ENCODE data around the gene PAN2. TPM values are rescaled to one million over a fixed set of nuclear protein-coding genes. Genes with fewer than 3 reads are reported as not detected.
A peak's percentile ranks its signal among the peaks of the same experiment; 100 is the strongest.

PAN2 gene
- total RNA-seq, 1 donor, result 10.5 TPM

GRCh38 chr12:56362130-56363059, 28.6 kb upstream of the PAN2 start, which contains the start of gene APOF:
APOF (minus strand) TSS chr12:56362857; CDS start chr12:56362745, 112 bp downstream.
- Histone ChIP-seq H3K4me3 (ENCODE audit: insufficient read depth, low read length) (no peak within 1 kb of the TSS), H3K9me3 (ENCODE audit: low read depth, low read length) (no peaks in the 10 kb centered on the region), H3K4me2 (ENCODE audit: insufficient read depth, low read length) (no peak within 1 kb of the TSS), H3K36me3 (ENCODE audit: insufficient read depth, low read length) (no peaks in the 10 kb centered on the region), H3K27me3 (ENCODE audit: insufficient read depth, low read length) (no peaks in the 10 kb centered on the region), H3K79me2 (ENCODE audit: insufficient read depth, low read length) (peaks cover 21% of the 10 kb centered on the region), H3K27ac (ENCODE audit: low read depth, low read length) (no peak within 1 kb of the TSS), H3K4me1 (ENCODE audit: insufficient read depth, low read length) (peaks cover 16% of the 10 kb centered on the region), H2AFZ (ENCODE audit: low read length) (no peak within 1 kb of the TSS), H4K20me1 (ENCODE audit: insufficient read depth, low read length) (peaks cover 9% of the 10 kb centered on the region)
- TF ChIP-seq, protein P1, sequence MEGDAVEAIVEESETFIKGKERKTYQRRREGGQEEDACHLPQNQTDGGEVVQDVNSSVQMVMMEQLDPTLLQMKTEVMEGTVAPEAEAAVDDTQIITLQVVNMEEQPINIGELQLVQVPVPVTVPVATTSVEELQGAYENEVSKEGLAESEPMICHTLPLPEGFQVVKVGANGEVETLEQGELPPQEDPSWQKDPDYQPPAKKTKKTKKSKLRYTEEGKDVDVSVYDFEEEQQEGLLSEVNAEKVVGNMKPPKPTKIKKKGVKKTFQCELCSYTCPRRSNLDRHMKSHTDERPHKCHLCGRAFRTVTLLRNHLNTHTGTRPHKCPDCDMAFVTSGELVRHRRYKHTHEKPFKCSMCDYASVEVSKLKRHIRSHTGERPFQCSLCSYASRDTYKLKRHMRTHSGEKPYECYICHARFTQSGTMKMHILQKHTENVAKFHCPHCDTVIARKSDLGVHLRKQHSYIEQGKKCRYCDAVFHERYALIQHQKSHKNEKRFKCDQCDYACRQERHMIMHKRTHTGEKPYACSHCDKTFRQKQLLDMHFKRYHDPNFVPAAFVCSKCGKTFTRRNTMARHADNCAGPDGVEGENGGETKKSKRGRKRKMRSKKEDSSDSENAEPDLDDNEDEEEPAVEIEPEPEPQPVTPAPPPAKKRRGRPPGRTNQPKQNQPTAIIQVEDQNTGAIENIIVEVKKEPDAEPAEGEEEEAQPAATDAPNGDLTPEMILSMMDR (IDR thresholded peaks at IDR 0.05; ENCODE audit: extremely low read depth, low read depth, low read length), result no peak
- DNase-seq (ENCODE audit: insufficient read length, low spot score, missing footprints), result no peak

DNA sequence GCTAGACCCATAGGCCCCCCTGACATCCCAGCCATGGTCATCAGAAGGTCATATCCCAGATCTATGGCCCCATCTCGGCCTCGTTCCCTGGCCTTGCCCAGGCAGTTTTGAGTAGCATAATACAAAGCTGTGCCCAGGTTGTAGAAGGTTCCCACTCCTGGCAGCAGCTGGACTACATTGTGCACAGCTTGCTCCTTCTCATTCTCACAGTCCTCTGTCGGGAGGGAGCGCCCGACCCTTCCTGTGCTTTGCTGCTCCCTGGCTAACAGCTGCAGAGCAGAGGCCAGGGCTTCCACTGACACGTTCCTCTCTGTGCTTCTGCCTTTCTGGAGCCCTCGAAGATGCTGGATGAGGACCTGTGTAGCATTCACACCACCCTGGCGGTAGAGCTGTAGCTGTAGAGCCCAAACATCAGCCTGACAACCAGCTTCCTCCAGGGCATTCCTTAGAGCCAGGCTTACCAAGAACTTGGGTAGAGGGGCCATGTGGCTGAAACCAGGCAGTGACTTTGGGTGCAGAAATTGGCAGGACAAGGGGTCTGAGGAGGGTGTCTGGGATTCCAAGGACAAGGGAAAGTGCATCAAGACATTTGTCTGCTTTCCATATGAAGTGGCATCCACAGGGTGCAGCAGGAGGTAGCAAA, 27.8 kb upstream of the PAN2 start:
- no peak for DNase-seq (ENCODE audit: insufficient read length, low spot score, missing footprints)
- Histone ChIP-seq H4K20me1 (ENCODE audit: insufficient read depth, low read length) (peaks cover 9% of the 10 kb centered on the region), H3K4me3 (ENCODE audit: insufficient read depth, low read length) (no peak overlapping the region), H3K36me3 (ENCODE audit: insufficient read depth, low read length) (peaks cover under 1% of the 10 kb centered on the region), H3K27ac (ENCODE audit: low read depth, low read length) (no peak overlapping the region), H3K9me3 (ENCODE audit: low read depth, low read length) (no peaks in the 10 kb centered on the region), H2AFZ (ENCODE audit: low read length) (no peak overlapping the region), H3K4me2 (ENCODE audit: insufficient read depth, low read length) (no peak overlapping the region), H3K4me1 (ENCODE audit: insufficient read depth, low read length) (peaks cover 16% of the 10 kb centered on the region), H3K27me3 (ENCODE audit: insufficient read depth, low read length) (no peaks in the 10 kb centered on the region), H3K79me2 (ENCODE audit: insufficient read depth, low read length) (peaks cover 29% of the 10 kb centered on the region)
- TF ChIP-seq, protein P1 (IDR thresholded peaks at IDR 0.05; ENCODE audit: extremely low read depth, low read depth, low read length), result no peak

DNA sequence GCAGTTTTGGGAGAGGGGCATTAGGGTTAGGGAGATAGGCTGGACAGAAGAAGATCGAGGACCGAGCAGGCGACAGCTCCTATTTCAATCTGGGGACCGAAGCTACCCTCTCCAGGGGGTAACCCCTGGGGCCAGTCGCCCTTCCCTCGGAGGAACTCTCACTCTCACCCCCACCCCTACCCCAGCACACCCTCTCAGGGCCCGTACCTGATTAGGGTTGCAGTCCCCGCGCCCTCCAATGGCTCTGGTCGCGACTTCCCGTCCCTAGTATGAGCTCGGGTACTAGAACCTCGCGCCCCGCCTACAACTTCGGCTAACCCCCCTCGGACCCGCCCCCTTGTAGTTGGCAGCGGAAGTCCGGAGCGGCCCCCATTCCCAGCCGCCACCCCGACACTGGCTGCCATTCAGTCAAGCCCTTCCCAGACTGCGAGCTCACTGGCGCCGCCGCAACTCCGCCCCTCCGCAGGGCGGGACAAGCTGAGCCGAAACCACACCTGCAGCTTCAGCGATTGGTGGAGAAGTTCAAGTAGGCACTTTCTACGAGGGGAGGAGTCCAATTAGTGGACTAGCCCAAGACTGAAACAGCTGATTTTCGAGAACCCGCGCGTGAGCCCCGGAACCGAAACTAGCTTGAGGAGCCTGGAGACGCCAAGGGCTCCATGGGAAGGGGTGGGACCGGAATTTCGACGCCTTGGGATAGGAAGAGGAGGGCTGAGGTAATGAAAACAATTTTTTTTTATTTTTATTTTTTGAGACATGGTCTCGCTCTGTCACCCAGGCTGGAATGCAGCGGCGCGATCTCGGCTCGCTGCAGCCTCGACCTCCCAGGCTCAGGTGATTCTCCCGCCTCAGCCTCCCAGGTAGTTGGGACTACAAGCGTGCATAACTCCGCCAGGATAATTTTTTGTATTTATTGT, 26.3 kb upstream of the PAN2 start, which contains the start of gene STAT2:
TSS of gene STAT2 (minus strand) at position 257 of the 917 bp plus-strand sequence. CDS start 3,536 bp downstream, outside the sequence.
- H3K4me3 ChIP-seq (ENCODE audit: insufficient read depth, low read length), result peak within 1 kb of the TSS; percentile 96
- H3K4me1 ChIP-seq (ENCODE audit: insufficient read depth, low read length), result peaks cover 16% of the 10 kb centered on the region
- no peaks in the 10 kb centered on the region for H3K27me3 ChIP-seq (ENCODE audit: insufficient read depth, low read length)
- peaks cover 44% of the 10 kb centered on the region for H3K79me2 ChIP-seq (ENCODE audit: insufficient read depth, low read length)
- H4K20me1 ChIP-seq (ENCODE audit: insufficient read depth, low read length), result peaks cover 17% of the 10 kb centered on the region
- H2AFZ ChIP-seq (ENCODE audit: low read length), result peak within 1 kb of the TSS; percentile 90
- TF ChIP-seq, protein P1 (IDR thresholded peaks at IDR 0.05; ENCODE audit: extremely low read depth, low read depth, low read length), result no peak
- H3K36me3 ChIP-seq (ENCODE audit: insufficient read depth, low read length), result peaks cover 15% of the 10 kb centered on the region
- peak within 1 kb of the TSS; percentile 89 for H3K27ac ChIP-seq (ENCODE audit: low read depth, low read length)
- peak within 1 kb of the TSS; percentile 82 for H3K4me2 ChIP-seq (ENCODE audit: insufficient read depth, low read length)
- DNase-seq (ENCODE audit: insufficient read length, low spot score, missing footprints), result peak; percentile 97
- no peaks in the 10 kb centered on the region for H3K9me3 ChIP-seq (ENCODE audit: low read depth, low read length)

All from osteoblast (primary cell).